Measurements from ENCODE around the gene HSD11B2.

The HSD11B2 gene

DNA sequence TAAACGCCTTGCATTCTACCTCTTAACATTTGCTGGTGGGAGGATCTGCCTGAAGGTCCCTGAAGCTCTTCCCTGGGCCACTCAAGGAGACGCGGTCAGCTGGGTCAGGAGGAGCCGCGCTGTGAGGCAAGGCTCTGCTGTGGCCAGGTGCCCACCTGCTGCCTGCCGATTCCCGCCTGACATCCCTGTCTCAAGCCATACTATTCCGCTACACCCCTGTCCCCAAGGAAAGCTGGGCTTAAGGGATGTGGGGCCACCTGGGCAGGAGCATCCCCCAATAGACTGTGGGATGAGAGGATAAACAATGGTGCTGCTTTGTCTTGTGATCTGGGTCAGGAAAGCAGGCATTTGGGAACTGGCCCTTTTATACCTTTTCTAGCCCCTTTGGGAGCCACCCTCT is 42.7 kb upstream of the HSD11B2 start:
- ChIA-PET POLR2A (no interaction called here), CTCF (interaction anchor here (1.0 to 1.4 kb wide), 3 partner anchors 12 to 128 kb away, joined by 3 to 6 read pairs (median 4); partner anchors contain the start of gene ZDHHC1)
- no peak overlapping the region for H3K4me3 ChIP-seq (ENCODE audit: low read depth, low read length)
- no peak for DNase-seq (ENCODE audit: low read depth, low spot score)
- TF ChIP-seq CTCF (IDR thresholded peaks at IDR 0.05; ENCODE audit: insufficient read depth, low read length, missing control alignments): no peak

DNA sequence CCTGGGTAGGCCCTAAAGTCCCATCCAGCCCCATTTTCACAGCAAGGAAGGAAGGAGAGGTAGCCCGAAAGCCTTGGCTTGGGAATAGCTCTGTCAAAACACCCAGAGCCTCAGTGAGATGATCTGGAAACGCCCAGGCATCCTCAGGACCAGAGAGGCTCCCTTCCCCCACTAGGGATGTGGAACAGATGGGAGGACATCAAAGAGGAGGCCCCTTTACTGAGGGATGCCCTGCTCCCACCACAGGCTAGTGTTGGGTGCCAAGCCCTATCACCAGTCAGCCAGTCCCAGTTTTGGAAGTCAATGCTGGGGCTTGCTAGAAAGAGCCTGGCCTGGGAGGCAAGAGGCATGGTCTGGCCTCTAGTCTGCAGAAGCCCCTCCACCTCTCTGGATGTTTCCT is 42.3 kb upstream of the HSD11B2 start:
- CTCF ChIA-PET: interaction anchor here (0.8 to 1.1 kb wide), 3 partner anchors 28 to 128 kb away, joined by 3 to 4 read pairs (median 4); partner anchors contain the start of gene ZDHHC1
- H3K4me3 ChIP-seq (ENCODE audit: low read depth, low read length): no peak overlapping the region

DNA sequence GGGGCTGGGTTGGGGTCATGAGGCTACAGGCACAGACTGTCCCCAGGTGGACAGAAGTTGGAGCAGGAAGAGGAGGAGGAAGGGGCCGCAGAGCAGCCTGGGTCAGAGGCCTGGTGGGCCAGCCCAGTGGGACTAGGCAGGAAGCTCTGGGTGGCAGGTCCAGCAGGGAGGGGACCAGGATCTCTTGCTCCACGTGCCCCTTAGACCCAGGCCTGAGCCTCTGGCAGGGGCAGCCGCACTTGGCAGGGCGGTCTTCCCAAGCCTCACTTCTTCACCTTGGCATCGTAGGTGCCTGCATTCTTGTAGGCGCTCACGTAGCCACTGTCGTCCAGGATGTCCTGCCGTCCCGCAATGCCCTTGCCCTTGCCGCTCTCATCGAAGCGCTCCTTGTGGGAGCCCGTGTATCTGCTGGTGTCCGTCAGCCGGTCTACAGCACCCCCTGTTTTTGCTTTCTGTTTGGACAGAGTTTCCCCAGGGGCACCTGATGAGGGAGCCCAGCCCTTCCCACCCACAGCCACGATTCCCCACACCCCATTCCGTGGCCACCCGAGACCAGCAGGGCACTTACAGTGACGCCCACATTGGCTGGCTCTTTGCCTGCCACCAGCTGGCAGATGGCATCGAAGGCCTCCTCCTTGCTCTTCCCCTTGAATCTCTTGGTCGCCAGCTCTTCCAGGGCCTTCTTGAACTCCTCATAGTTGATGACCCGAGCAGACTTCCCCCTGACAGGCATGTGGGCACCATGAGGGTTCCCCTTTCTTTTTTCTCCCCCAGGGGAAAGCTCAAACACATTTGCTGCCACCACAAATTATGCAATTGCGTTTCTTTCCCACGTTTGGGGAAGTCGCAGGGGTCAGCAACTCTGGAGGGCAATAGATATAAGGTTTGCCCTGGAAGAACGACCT is 40.8 kb upstream of the HSD11B2 start:
- no peak for TF ChIP-seq CTCF (IDR thresholded peaks at IDR 0.05; ENCODE audit: insufficient read depth, low read length, missing control alignments)
- POLR2A ChIA-PET: no interaction called here
- CTCF ChIA-PET: interaction anchor here (1.2 to 1.8 kb wide), 4 partner anchors 9 to 130 kb away, joined by 4 to 8 read pairs (median 7); no protein-coding TSS in a partner anchor
- H3K4me3 ChIP-seq (ENCODE audit: low read depth, low read length): no peak overlapping the region
- DNase-seq (ENCODE audit: low read depth, low spot score): no peak

More for the DNA sequence above, 42.3 kb upstream of the HSD11B2 start:
- DNase-seq (ENCODE audit: low read depth, low spot score): no peak
- POLR2A ChIA-PET: no interaction called here
- no peak for TF ChIP-seq CTCF (IDR thresholded peaks at IDR 0.05; ENCODE audit: insufficient read depth, low read length, missing control alignments)

- no peak for TF ChIP-seq CTCF (IDR thresholded peaks at IDR 0.05; ENCODE audit: insufficient read depth, low read length, missing control alignments)
- H3K4me3 ChIP-seq (ENCODE audit: low read depth, low read length): no peak overlapping the region
- ChIA-PET CTCF (interaction anchor here (1.3 to 1.8 kb wide), 3 partner anchors 9 to 130 kb away, joined by 6 to 8 read pairs (median 7); no protein-coding TSS in a partner anchor), POLR2A (no interaction called here)
- DNase-seq (ENCODE audit: low read depth, low spot score): no peak
Measured at GRCh38 chr16:67390816-67391423, 40.0 kb upstream of the HSD11B2 start.

DNA sequence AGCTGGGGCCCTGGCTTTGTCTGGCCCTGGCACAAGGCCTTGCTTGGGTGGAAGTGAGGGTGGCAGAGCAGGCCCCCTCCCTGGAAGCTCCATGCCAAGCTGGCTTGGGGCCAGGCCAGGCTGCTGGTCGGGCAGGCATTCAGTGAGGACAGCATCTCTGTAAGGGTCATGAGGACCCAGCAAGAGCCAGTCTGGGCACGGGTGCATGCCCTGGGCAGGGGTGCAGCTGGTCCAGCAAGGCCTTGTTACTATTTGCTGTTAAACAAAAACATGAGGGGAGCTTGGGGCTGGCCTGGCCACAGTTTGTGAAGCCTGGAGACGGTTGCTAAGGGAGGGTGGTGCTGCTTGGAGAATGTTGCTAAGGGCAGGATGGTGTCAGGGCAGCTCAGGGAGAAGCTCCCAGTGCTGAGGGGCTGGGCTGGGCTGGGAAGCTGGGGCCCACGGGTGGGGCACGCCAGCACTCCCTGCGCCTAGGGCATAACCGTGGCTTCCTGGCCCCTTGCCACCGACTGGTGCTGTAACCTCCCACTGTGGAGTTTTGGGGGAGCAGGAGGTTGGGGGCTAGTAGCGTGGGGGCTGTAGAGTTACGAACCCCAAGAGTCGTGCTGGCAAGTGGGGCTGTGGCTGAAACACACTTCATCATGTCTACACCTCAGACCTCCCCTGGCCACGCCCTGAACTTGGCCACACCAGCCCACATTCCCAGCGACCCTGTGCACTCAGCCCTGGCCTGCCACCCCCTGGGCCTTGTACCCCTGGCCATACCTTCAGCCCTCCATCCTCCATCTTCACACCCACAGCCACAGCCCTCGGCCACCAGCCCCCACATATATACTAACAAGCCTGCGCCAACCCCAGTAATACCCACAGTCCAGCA is 39.3 kb upstream of the HSD11B2 start:
- DNase-seq (ENCODE audit: low read depth, low spot score): no peak
- no peak for TF ChIP-seq CTCF (IDR thresholded peaks at IDR 0.05; ENCODE audit: insufficient read depth, low read length, missing control alignments)
- ChIA-PET CTCF (interaction anchor here (1.0 to 1.8 kb wide), 7 partner anchors 9 to 131 kb away, joined by 3 to 8 read pairs (median 3); no protein-coding TSS in a partner anchor), POLR2A (no interaction called here)
- no peak overlapping the region for H3K4me3 ChIP-seq (ENCODE audit: low read depth, low read length)

Data from AG04449 (cell line).